SK-MEL-5 (cell line): Measurements from ENCODE around the gene SYNRG. TPM values are rescaled to one million over a fixed set of nuclear protein-coding genes. Genes with fewer than 3 reads are reported as not detected.
"Not testable (repeated sequence)": the region's sequence is repeated elsewhere in the genome, so short reads cannot be mapped to it uniquely, and the experiment has no call there.

Source experiments
- DNase-seq: peaks from one replicate; pipeline ENCODE4 v3.0.0-alpha.2; 2016; ENCODE audit warnings: low read depth, low spot score
- in situ Hi-C: cut with HindIII; loops from 2 replicates; pipeline ENCODE4 v1.10.0; 2016; ENCODE audit warnings: low sequenced_read_pairs, high pct_unique_total_duplicates, low pct_unique_long_range_greater_than_20kb
- polyA plus RNA-seq, 2 experiments: library from polyadenylated mRNA; depleted of rRNA; stranded (reverse); fragments of >200 nt; gene quantifications; 2 replicates each; pipeline ENCODE4 v1.2.3, GENCODE V29; 2015
- total RNA-seq: library from RNA; depleted of rRNA; stranded (reverse); fragments of >200 nt; shearing (Covaris generic); gene quantifications from 2 replicates; pipeline ENCODE4 v1.2.3, GENCODE V29; 2014; rRNA removed

The SYNRG gene
- 10.0 and 11.0 TPM in 2 replicates for total RNA-seq
- polyA plus RNA-seq (2015; cell fraction: cytosol; rRNA removed), result 15.4 and 19.4 TPM in 2 replicates
- 32.6 and 33.0 TPM in 2 replicates for polyA plus RNA-seq (2015; cell fraction: nucleus; rRNA removed)

GRCh38 chr17:37609170-37610040, at the start of gene SYNRG:
TSS of gene SYNRG (minus strand) at chr17:37609418. CDS start at chr17:37609355, 63 bp downstream.
- DNase-seq, result peak; percentile 93
- in situ Hi-C loops, result no loop called here

- DNase-seq, result no peak
- in situ Hi-C loops, result no loop called here
Observed at GRCh38 chr17:37657202-37657601, 48.0 kb upstream of the SYNRG start.

- DNase-seq, result no peak
- in situ Hi-C loops, result no loop called here
Observed at GRCh38 chr17:37651849-37652248, 42.6 kb upstream of the SYNRG start.

- in situ Hi-C loops, result no loop called here
- DNase-seq, result peak; percentile 70
Observed at GRCh38 chr17:37650419-37651003, 41.3 kb upstream of the SYNRG start.

GRCh38 chr17:37648555-37648954, 39.3 kb upstream of the SYNRG start:
- no peak for DNase-seq
- in situ Hi-C loops, result no loop called here

GRCh38 chr17:37647856-37648255, 38.6 kb upstream of the SYNRG start:
- in situ Hi-C loops, result no loop called here
- DNase-seq, result no peak

GRCh38 chr17:37643869-37644268, 34.7 kb upstream of the SYNRG start:
- in situ Hi-C loops, result no loop called here

GRCh38 chr17:37643118-37643766, 34.0 kb upstream of the SYNRG start, which contains the start of gene DDX52:
TSS of gene DDX52 (minus strand) at chr17:37643446. CDS start at chr17:37643420, 26 bp downstream.
- DNase-seq, result peak; percentile 91
- in situ Hi-C loops, result no loop called here

More at GRCh38 chr17:37643869-37644268, 34.7 kb upstream of the SYNRG start:
- no peak for DNase-seq

- in situ Hi-C loops, result no loop called here
- peak; percentile 23 for DNase-seq
Observed at GRCh38 chr17:37642681-37643080, 33.5 kb upstream of the SYNRG start.

GRCh38 chr17:37640015-37640414, 30.8 kb upstream of the SYNRG start:
- no peak for DNase-seq
- in situ Hi-C loops, result no loop called here

GRCh38 chr17:37637956-37638355, 28.7 kb upstream of the SYNRG start:
- in situ Hi-C loops, result no loop called here
- DNase-seq, result no peak

- in situ Hi-C loops, result not testable (repeated sequence)
Observed at GRCh38 chr17:37616430-37616829, 7.2 kb upstream of the SYNRG start.

GRCh38 chr17:37614823-37615222, 5.6 kb upstream of the SYNRG start:
- no peak for DNase-seq
- in situ Hi-C loops, result no loop called here

More at GRCh38 chr17:37616430-37616829, 7.2 kb upstream of the SYNRG start:
- not testable (repeated sequence) for DNase-seq

GRCh38 chr17:37614391-37614790, 5.2 kb upstream of the SYNRG start:
- in situ Hi-C loops, result no loop called here
- no peak for DNase-seq

- DNase-seq, result peak; percentile 69
- in situ Hi-C loops, result no loop called here
Observed at GRCh38 chr17:37610971-37611370, 1.8 kb upstream of the SYNRG start.

- in situ Hi-C loops, DNase-seq: not testable (repeated sequence)
Observed at GRCh38 chr17:37610041-37610420, 813 bp upstream of the SYNRG start.

- in situ Hi-C loops, result no loop called here
Observed at GRCh38 chr17:37608351-37609169, 658 bp downstream of the SYNRG start.

More at GRCh38 chr17:37608351-37609169, 658 bp downstream of the SYNRG start:
- peak; percentile 35 for DNase-seq
